ENCODE data around the gene FBXL5. TPM values are rescaled to one million over a fixed set of nuclear protein-coding genes. Genes with fewer than 3 reads are reported as not detected.

Gene FBXL5
- total and polyA plus RNA-seq, 2 donors (not counting 3 experiments of a cell fraction or from before 2014, with no cell fraction given): 42.2 to 60.2 TPM

DNA sequence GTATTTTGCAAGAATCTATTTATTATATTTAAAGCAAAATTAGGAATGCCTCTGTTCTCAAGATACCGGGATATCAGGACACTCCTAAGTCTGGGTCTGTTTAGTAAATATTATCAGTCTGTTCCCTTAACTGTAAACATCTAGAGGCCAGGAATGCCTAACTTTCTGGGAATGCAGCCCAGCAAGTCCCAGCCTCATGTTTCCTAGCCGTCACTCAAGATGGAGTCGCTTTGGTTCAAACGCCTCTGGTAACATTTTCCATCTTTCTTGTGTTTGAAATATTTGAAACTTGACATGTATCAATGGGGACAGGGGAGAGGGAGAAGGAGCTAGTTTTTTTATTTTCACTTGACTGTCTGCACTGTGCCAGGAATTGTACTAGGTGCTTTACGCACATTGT lies 85.4 kb downstream of the FBXL5 start:
- Histone ChIP-seq H3K9me3 (replicated peaks; ENCODE audit: control insufficient read depth, insufficient read depth, low read length) (no peaks in the 10 kb centered on the region), H3K36me3 (ENCODE audit: control insufficient read depth in 2 of 2, extremely low read depth in 1 of 2, insufficient read depth in 2 of 2, low read length in 2 of 2) (peaks cover 0 to 5% of the 10 kb centered on the region in 2 experiments), H3K4me2 (ENCODE audit: insufficient read depth, low read length) (no peak overlapping the region), H3K9me1 (replicated peaks; ENCODE audit: control insufficient read depth, extremely low read depth, insufficient read depth, low read length) (no peaks in the 10 kb centered on the region), H2AFZ (ENCODE audit: low read depth, low read length) (no peak overlapping the region), H3K27me3 (ENCODE audit: control insufficient read depth in 2 of 2, insufficient read depth in 2 of 2, low read length in 2 of 2) (no peaks in the 10 kb centered on the region), H3K9ac (replicated peaks; ENCODE audit: extremely low read depth, insufficient read depth, low read length) (no peak overlapping the region), H3K4me3 (replicated peaks in 1 of 3; ENCODE audit: insufficient read depth in 1 of 3, low read depth in 1 of 3, low read length in 3 of 3) (no peak overlapping the region), H3K4me1 (ENCODE audit: control insufficient read depth, extremely low read depth, insufficient read depth, low read length) (no peaks in the 10 kb centered on the region), H3K79me2 (ENCODE audit: control insufficient read depth, insufficient read depth, low read length) (no peaks in the 10 kb centered on the region), H4K20me1 (replicated peaks; ENCODE audit: control insufficient read depth, extremely low read depth, insufficient read depth, low read length) (no peaks in the 10 kb centered on the region), H3K27ac (ENCODE audit: insufficient read depth, low read depth, low read length) (no peak overlapping the region)
- ChIA-PET POLR2A (no interaction called here), CTCF (no interaction called here)
- DNase-seq (ENCODE audit: low read depth, low spot score) (no peak), FAIRE-seq (no peak)
- TF ChIP-seq CTCF (IDR thresholded peaks at IDR 0.05; ENCODE audit: extremely low read depth in 1 of 2, insufficient read depth in 1 of 2, low read depth in 1 of 2, low read length in 2 of 2) (no peak), FOS (IDR thresholded peaks at IDR 0.05; ENCODE audit: borderline replicate concordance, insufficient read depth, low read length) (no peak), POLR2A (IDR thresholded peaks at IDR 0.05; ENCODE audit: low read depth, low read length) (no peak), JUN (IDR thresholded peaks at IDR 0.05; ENCODE audit: borderline replicate concordance, insufficient read depth, insufficient read length, low read depth) (no peak), GATA2 (IDR thresholded peaks at IDR 0.05; ENCODE audit: insufficient read depth, insufficient read length, low read depth, low read length) (no peak), EZH2 (IDR thresholded peaks at IDR 0.05; ENCODE audit: borderline replicate concordance, low read depth, low read length, severe bottlenecking) (no peak)
- TF ChIP-seq, protein P1, sequence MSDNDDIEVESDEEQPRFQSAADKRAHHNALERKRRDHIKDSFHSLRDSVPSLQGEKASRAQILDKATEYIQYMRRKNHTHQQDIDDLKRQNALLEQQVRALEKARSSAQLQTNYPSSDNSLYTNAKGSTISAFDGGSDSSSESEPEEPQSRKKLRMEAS (IDR thresholded peaks at IDR 0.05; ENCODE audit: insufficient read depth, insufficient read length): no peak
- BruUV-seq (replicated peaks): no TSS peak
- dilution Hi-C loops (cut with MboI; ENCODE audit: extremely low pct_ligation_motif_present, low sequenced_read_pairs): no loop called here
- intact Hi-C loops (cut with micrococcal nuclease): loop anchor here (10.0 kb wide), 1 partner anchor 575 kb away; no protein-coding TSS in a partner anchor
